Stimulated activated CD8-positive, alpha-beta memory T cell treated with anti-CD3 and anti-CD28 coated beads, Interleukin-4, amount 100 ng/mL, for 24 hours (primary cell): ENCODE data around the gene LAMB1.
"Not testable (repeated sequence)": the region's sequence is repeated elsewhere in the genome, so short reads cannot be mapped to it uniquely, and the experiment has no call there.

Experiments
- DNase-seq: peaks from one replicate; pipeline ENCODE4 v3.0.0-alpha.2; 2020; ENCODE audit warnings: low read depth

The LAMB1 gene

DNA sequence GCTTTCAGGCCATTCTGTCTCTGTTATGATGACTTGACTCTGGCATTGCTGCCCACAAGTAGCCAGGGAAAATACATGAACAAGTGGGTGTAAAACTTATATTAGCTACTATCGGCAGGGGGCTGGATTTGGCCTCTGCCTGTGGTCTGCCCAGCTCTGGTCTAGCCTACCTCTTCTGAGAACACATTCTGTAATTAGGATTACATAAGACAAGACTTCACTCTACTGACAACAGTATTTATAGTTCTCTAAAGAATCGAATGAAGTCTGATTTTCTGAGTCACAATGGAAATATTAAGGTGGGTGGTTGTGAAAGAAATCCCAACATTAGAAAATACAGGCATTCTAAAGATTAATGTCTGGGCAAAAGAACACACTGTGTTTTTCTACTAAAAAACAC, 56.5 kb downstream of the LAMB1 start:
- DNase-seq, result no peak

DNA sequence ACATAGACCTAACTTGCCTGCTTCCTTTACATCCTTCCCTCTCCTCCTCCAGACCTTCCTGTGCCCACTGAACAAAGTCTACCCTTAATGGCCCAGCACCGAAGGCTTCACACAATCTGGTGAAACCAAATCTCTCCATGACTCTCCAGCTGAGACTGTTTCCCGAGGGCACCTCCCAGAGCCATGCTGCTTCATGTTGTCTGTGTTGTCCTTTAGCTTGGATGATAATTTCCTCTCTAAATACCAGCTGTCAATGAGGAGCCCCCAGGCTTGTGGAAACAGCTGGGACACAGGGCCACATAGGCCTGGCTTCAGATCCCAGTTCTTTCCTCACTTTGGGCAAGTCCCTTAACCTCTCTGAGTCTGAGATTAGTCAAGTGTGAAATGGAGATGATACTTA, 57.6 kb downstream of the LAMB1 start:
- no peak for DNase-seq

GRCh38 chr7:107944411-107945169, 58.4 kb downstream of the LAMB1 start:
- DNase-seq, result no peak

DNA sequence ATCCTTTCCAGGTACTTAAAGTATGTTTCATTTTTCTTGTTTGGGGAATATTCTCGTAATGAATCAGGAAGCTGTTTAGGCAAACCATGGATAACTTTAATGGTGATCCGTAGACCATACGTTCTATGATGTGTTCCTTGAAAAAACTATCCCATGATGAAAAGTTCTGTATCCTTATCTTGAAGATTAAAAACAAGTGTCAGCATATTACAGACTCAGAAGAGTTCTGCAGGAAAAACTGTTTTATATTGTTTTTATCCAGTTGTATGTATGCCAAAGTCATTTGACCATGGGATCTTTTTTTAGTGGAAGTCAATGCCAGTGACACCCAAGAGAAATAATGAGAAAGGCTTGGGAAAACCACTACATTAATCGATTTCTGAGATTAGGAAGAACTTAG, 59.9 kb downstream of the LAMB1 start:
- DNase-seq, result no peak

DNA sequence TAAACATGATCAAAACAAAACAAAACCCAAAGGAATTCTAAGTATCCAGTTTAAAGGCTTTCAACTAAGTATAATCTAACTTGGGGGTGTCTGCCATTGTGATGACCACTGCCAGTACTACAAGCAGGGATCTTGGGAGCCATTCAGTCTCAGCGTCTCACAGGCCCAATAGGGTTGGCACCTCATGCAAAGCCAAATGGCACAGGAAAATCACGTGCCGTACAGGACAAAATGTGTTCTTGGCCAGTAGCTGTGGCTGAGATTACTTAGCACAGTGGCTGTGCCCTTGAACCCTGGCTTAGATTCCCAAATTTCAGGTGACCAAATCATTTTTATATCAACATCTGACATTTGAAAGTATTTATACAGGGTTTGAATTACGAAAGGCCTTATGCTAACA, 62.0 kb downstream of the LAMB1 start:
- DNase-seq, result no peak

GRCh38 chr7:107939573-107940489, 63.1 kb downstream of the LAMB1 start:
- no peak for DNase-seq

GRCh38 chr7:107938456-107939250, 64.3 kb downstream of the LAMB1 start:
- DNase-seq, result no peak

DNA sequence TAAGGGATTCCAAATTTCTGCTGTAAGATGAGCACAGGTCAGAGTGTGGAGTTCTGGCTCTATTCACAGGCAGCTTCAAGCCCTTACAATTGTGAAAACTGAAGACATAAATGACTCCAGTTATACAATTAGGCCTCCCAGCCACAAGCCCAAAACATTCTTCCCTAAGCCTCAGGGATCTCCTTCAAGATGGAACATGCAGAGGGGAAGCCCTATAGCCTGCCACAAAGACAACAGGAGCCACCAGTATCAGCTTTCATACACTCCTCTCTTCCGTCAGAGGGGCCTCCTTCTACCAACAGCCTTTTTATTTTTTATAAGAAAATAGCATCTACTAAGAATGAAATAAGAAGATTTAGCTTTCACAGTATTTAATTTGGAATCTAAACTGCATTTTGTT, 65.4 kb downstream of the LAMB1 start:
- no peak for DNase-seq

DNA sequence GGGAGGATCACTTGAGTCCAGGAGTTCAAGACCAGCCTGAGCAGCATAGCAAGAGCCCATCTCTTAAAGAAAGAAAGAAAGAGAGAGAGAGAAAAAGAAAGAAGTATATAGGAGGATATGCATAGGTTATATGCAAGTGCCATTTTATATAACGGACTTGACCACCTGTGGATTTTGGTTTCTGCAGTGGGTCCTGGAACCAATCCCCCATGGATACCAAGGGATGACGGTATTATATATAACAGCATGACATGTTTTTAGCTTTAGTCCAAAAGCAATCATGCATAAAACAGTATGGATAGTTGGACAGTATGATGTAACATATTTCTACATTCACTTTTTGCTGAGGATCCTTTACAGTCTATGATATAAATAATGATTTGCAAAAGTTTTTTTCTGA, 66.6 kb downstream of the LAMB1 start:
- DNase-seq, result no peak

- no peak for DNase-seq
These were observed 67.8 kb downstream of the LAMB1 start for GRCh38 chr7:107934991-107935770.

GRCh38 chr7:107933386-107934013, 69.5 kb downstream of the LAMB1 start:
- DNase-seq, result no peak

DNA sequence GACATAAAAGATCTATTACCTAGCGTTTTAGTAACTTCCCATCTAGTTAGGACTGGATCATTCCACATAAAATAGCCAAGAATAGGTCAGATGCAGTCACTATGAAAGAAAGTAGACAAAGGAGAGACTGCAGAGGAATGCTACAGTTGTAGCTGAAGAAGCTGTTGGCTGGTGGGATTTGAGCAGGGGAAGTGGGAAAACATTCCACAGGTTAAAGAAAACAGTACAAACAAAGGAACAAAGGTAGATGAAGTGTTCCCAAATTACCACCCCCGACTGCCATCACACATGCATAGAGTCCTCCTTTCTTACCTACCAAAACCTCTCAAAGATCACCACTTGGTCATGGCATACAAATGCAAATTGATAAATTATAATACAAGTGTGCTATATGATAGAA, 70.2 kb downstream of the LAMB1 start:
- DNase-seq, result no peak

- no peak for DNase-seq
These were observed 71.0 kb downstream of the LAMB1 start for GRCh38 chr7:107931740-107932515.

DNA sequence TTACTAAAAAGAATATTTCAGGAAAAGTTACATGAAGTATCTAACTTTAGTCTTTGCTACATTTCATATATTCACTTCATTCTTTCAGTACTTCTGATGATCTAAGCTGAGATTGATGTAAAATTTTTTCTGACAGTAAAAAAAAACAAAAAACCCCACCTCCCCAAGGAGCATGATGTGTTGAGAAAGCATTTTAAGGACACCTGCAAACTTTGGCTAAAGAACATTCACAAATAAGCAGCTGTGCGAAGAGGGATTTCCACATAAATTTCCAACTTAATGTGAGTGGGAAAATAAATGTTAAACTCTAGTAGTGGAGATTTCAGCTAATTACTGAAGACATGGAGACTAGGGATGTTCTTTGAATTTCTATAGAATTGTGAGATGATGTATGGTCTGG, 76.5 kb downstream of the LAMB1 start:
- no peak for DNase-seq

DNA sequence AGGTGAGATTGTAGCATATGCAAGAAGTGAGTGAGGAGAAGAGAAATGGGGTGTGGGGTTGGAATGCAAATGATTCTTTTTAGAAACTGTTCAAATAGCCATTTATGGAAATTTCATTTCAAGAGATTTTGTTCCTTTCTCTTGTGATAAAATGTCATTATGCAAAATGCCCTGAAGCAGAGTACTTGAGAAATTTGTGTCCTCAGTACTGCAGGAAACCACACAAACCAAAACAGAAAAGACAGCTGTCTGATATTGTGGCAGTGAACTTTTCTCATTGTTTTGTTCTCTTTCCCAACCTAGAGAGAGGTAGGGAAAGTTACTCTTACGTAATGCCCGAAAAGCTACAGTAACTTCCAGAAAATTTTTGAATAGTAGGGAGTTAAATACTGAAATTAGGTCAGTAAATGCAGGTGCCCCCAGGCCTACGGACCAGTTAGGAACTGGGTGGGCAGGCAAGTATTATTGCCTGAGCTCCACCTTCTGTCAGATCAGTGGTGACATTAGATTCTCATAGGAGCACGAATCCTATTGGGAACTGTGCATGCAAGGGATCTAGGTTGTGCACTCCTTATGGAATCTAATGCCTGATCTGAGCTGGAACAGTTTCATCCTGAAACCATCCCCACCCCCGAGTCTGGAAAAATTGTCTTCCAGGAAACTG, 78.0 kb downstream of the LAMB1 start:
- DNase-seq, result no peak

- no peak for DNase-seq
These were observed 80.1 kb downstream of the LAMB1 start for GRCh38 chr7:107922886-107923285.

DNA sequence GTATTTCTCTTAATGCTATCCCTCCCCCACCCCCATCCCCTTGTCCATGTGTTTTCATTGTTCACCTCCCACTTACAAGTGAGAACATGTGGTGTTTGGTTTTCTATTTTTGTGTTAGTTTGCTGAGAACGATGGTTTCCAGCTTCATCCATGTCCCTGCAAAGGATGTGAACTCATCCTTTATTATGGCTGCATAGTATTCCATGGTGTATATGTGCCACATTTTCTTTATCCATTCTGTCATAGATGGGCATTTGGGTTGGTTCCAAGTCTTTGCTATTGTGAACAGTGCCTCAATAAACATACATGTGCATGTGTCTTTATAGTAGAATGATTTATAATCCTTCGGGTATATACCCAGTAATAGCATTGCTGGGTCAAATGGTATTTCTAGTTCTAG, 81.1 kb downstream of the LAMB1 start:
- DNase-seq, result not testable (repeated sequence)

- DNase-seq, result no peak
These were observed 82.8 kb downstream of the LAMB1 start for GRCh38 chr7:107920048-107920772.

- DNase-seq, result no peak
These were observed 84.0 kb downstream of the LAMB1 start for GRCh38 chr7:107918948-107919347.
